ENCODE data around the gene AHCYL1.

- TF ChIP-seq CTCF (IDR thresholded peaks at IDR 0.05 in 2 of 3, conservative IDR thresholded peaks at IDR 0.05 in 1 of 3; ENCODE audit: borderline replicate concordance in 1 of 3, insufficient read depth in 1 of 3, low read depth in 2 of 3, low read length in 2 of 3) (no peak; a peak in 1 of 6 replicates), EZH2phosphoT487 (IDR thresholded peaks at IDR 0.05; ENCODE audit: borderline replicate concordance) (no peak), POLR2A (IDR thresholded peaks at IDR 0.05; ENCODE audit: borderline replicate concordance, extremely low read depth, insufficient read depth, insufficient read length) (no peak), CEBPB (IDR thresholded peaks at IDR 0.05; ENCODE audit: low read depth) (no peak), POLR2AphosphoS5 (IDR thresholded peaks at IDR 0.05; ENCODE audit: low read depth, low read length) (no peak), REST (IDR thresholded peaks at IDR 0.05; ENCODE audit: low read depth) (no peak), RAD21 (IDR thresholded peaks at IDR 0.05; ENCODE audit: low read depth) (no peak)
Measured at GRCh38 chr1:109959974-109960744, 24.4 kb upstream of the AHCYL1 start.
